H1 (cell line): ENCODE measurements around the gene ZBED1. TPM values are rescaled to one million over a fixed set of nuclear protein-coding genes. Genes with fewer than 3 reads are reported as not detected.

Source experiments
- ATF3 ChIP-seq: IDR thresholded peaks from 2 replicates; pipeline ENCODE4 v1.6.1; 2011; ENCODE audit warnings: low read depth, mild to moderate bottlenecking, low read length; ENCODE audit not compliant: insufficient read depth
- polyA plus RNA-seq, 7 experiments: library from polyadenylated mRNA; depleted of rRNA in 3 of 7; stranded (reverse) in 5 of 7; unstranded in 2 of 7; fragments of >200 nt in 5 of 7; fragments of 200-250 nt in 2 of 7; gene quantifications; 1 replicate in 5 of 7; 2 replicates in 1 of 7; 4 replicates in 1 of 7; pipeline versions ENCODE4 v1.2.1 to v1.2.3, GENCODE V29; 2011 to 2013; ENCODE audit warnings: missing spikeins in 2 of 7, mixed read lengths in 2 of 7
- total RNA-seq: library from RNA; stranded (reverse); fragmentation: NEBNext Ultra II Directional; extraction: Animal tissue kit (Norgen Biotek cat#: 25700); gene quantifications from 2 replicates; pipeline ENCODE4 v1.2.1, GENCODE V29; 2021

Gene ZBED1
- total and polyA plus RNA-seq, 2 of the 8 experiments (the other 6 are each of a cell fraction or from before 2014, with no cell fraction given): 28.5 to 45.8 TPM

DNA sequence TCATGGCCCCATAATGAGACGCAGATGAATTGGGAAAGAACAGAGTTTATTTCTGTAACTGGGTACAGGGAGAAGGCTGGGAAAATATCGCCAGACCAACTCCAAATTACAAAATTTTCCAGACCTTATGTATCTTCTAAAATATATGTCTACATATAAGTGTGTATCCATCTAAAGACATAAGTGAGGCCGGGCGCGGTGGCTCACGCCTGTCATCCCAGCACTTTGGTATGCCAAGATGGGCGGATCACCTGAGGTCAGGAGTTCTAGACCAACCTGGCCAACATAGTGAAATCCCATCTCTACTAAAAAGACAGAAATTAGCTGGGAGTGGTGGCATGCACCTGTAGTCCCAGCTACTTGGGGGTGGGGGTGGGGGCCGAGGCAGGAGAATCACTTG is 11.7 kb upstream of the ZBED1 start (continued):
- TF ChIP-seq ATF3: no peak
- TF ChIP-seq, all 59 proteins: peak for 0
